GM18519 (cell line): ENCODE results near the gene CMTM6.
"Not testable (repeated sequence)": the region's sequence is repeated elsewhere in the genome, so short reads cannot be mapped to it uniquely, and the experiment has no call there.

Experiments used
- ATAC-seq: cut with Tn5 transposase; IDR thresholded peaks from one replicate; pipeline ENCODE4 v1.9.1; 2021; ENCODE audit warnings: mild to moderate bottlenecking, moderate library complexity; ENCODE audit not compliant: unreplicated experiment, low FRiP score

Gene CMTM6

GRCh38 chr3:32500231-32500630, 2.4 kb downstream of the CMTM6 start:
- ATAC-seq: no peak

GRCh38 chr3:32499585-32499984, 3.1 kb downstream of the CMTM6 start:
- ATAC-seq: no peak

GRCh38 chr3:32498992-32499391, 3.7 kb downstream of the CMTM6 start:
- ATAC-seq: no peak

GRCh38 chr3:32498252-32498651, 4.4 kb downstream of the CMTM6 start:
- ATAC-seq: no peak

- ATAC-seq: no peak
These were observed 7.0 kb downstream of the CMTM6 start for GRCh38 chr3:32495609-32496008.

- ATAC-seq: no peak
These were observed 7.6 kb downstream of the CMTM6 start for GRCh38 chr3:32495085-32495484.

- ATAC-seq: peak; percentile 59
These were observed 8.9 kb downstream of the CMTM6 start for GRCh38 chr3:32493437-32494414.

- no peak for ATAC-seq
These were observed 9.8 kb downstream of the CMTM6 start for GRCh38 chr3:32492684-32493436.

GRCh38 chr3:32488474-32489008, 14.1 kb downstream of the CMTM6 start:
- no peak for ATAC-seq

- ATAC-seq: no peak
These were observed 14.7 kb downstream of the CMTM6 start for GRCh38 chr3:32487781-32488473.

GRCh38 chr3:32484436-32484835, 18.2 kb downstream of the CMTM6 start:
- no peak for ATAC-seq

GRCh38 chr3:32483772-32484171, 18.9 kb downstream of the CMTM6 start:
- ATAC-seq: no peak

GRCh38 chr3:32482693-32483092, 20.0 kb downstream of the CMTM6 start:
- no peak for ATAC-seq

- ATAC-seq: no peak
These were observed 20.6 kb downstream of the CMTM6 start for GRCh38 chr3:32481791-32482631.

- no peak for ATAC-seq
These were observed 22.0 kb downstream of the CMTM6 start for GRCh38 chr3:32480604-32481003.

- ATAC-seq: no peak
These were observed 28.5 kb downstream of the CMTM6 start for GRCh38 chr3:32474201-32474600.

- ATAC-seq: not testable (repeated sequence)
These were observed 30.5 kb downstream of the CMTM6 start for GRCh38 chr3:32472151-32472550.

GRCh38 chr3:32471246-32471645, 31.4 kb downstream of the CMTM6 start:
- ATAC-seq: no peak

GRCh38 chr3:32470362-32470761, 32.3 kb downstream of the CMTM6 start:
- no peak for ATAC-seq
